ENCODE measurements around the gene NCCRP1. TPM values are rescaled to one million over a fixed set of nuclear protein-coding genes. Genes with fewer than 3 reads are reported as not detected.
"Not testable (repeated sequence)": the region's sequence is repeated elsewhere in the genome, so short reads cannot be mapped to it uniquely, and the experiment has no call there.

NCCRP1 gene
- total and polyA plus RNA-seq, 4 donors, result 0.38 TPM; not detected in 3

GRCh38 chr19:39240421-39240820, 43.7 kb downstream of the NCCRP1 start:
- Histone ChIP-seq H3K9me3 (ENCODE audit: control insufficient read depth, low read length) (no peaks in the 10 kb centered on the region), H3K27me3 (ENCODE audit: control insufficient read depth in 1 of 2, insufficient read depth in 2 of 2, low read length in 1 of 2) (no peaks in the 10 kb centered on the region), H3K27ac (ENCODE audit: low read depth in 1 of 2, low read length in 2 of 2) (no peak overlapping the region), H3K36me3 (ENCODE audit: control insufficient read depth in 1 of 2, insufficient read depth in 2 of 2, low read length in 1 of 2) (no peaks in the 10 kb centered on the region), H3K4me1 (ENCODE audit: control insufficient read depth in 1 of 2, insufficient read depth in 2 of 2, low read length in 2 of 2) (no peaks in the 10 kb centered on the region), H3K4me3 (ENCODE audit: low read length in 2 of 2) (no peak overlapping the region)
- no peak for ATAC-seq (ENCODE audit: low FRiP score)
- no peak for DNase-seq
- 93 to 94% methylated on average over 7 of the region's 7 CpGs for WGBS, 2 donors
- intact Hi-C loops (cut with DNase I), result no loop called here

GRCh38 chr19:39243741-39244140, 47.0 kb downstream of the NCCRP1 start:
- DNase-seq; H3K27me3 ChIP-seq (ENCODE audit: control insufficient read depth in 1 of 2, insufficient read depth in 2 of 2, low read length in 1 of 2); H3K36me3 ChIP-seq (ENCODE audit: control insufficient read depth in 1 of 2, insufficient read depth in 2 of 2, low read length in 1 of 2); H3K4me1 ChIP-seq (ENCODE audit: control insufficient read depth in 1 of 2, insufficient read depth in 2 of 2, low read length in 2 of 2); ATAC-seq (ENCODE audit: low FRiP score); H3K4me3 ChIP-seq (ENCODE audit: low read length in 2 of 2); H3K9me3 ChIP-seq (ENCODE audit: control insufficient read depth, low read length); intact Hi-C loops (cut with DNase I); H3K27ac ChIP-seq (ENCODE audit: low read depth in 1 of 2, low read length in 2 of 2): not testable (repeated sequence)
- 69 to 77% methylated on average over 8 to 13 of the region's 13 CpGs for WGBS, 2 donors

DNA sequence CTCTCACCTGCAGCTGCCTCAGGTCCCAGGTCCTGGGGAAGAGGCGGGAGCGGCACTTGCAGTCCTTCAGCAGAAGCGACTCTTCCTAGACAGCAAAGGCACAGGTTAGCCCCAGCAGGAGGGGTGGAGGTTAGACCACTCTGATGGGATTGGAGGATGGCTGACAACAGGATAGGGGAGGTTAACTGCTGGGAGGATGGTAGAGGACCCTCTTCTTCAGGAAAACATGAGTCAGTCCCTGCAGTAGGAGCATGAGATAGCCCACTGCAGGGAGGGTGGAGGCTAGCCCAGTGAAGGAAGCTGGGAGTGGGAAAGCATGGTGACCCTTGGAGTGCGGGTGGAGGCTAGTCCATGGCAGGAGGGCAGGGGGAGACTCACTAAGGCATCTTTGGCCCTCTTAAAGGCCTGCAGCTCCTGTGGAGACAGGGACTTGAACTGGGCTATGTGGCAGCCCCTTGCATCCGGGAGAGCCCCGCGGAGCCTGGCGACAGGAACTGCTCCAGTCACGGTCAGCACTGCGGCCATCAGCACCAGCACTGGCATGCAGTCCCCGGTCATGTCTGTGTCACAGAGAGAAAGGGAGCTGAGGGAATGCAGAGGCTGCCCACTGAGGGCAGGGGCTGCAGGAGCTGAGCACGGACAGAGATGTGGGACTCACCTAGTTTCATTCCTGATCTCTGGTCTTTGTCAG, 47.8 kb downstream of the NCCRP1 start, which contains the start of gene IFNL3:
Gene IFNL3, minus strand, starts transcription at position 597 of the 691 bp plus-strand sequence. Its CDS starts 39 bp downstream, at position 558.
- ATAC-seq (ENCODE audit: low FRiP score); H3K9me3 ChIP-seq (ENCODE audit: control insufficient read depth, low read length); intact Hi-C loops (cut with DNase I); H3K27ac ChIP-seq (ENCODE audit: low read depth in 1 of 2, low read length in 2 of 2); H3K27me3 ChIP-seq (ENCODE audit: control insufficient read depth in 1 of 2, insufficient read depth in 2 of 2, low read length in 1 of 2); H3K4me3 ChIP-seq (ENCODE audit: low read length in 2 of 2); DNase-seq; H3K4me1 ChIP-seq (ENCODE audit: control insufficient read depth in 1 of 2, insufficient read depth in 2 of 2, low read length in 2 of 2); H3K36me3 ChIP-seq (ENCODE audit: control insufficient read depth in 1 of 2, insufficient read depth in 2 of 2, low read length in 1 of 2): not testable (repeated sequence)
- 77% methylated on average over 7 to 12 of the region's 12 CpGs for WGBS, 2 donors

DNA sequence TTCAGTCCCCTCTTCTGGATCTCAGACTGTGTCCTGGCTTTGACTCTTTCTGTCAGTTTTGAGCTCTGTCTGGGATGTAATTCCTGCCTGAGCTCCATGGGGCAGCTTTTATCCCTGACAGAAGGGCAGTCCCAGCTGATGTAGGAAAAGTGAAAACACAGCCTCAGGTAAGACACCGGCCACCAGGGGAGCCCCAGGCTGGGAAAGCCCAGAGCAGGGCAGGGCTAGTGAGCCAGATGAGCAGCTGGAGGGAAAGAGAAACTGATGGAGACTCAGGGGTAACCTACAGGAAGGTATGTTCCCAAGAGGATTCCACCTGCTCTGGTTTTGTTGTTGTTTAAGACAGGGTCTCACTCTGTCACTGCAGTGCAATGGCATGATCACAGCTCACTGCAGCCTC, 48.4 kb downstream of the NCCRP1 start:
- ATAC-seq (ENCODE audit: low FRiP score); H3K9me3 ChIP-seq (ENCODE audit: control insufficient read depth, low read length); H3K4me3 ChIP-seq (ENCODE audit: low read length in 2 of 2); H3K36me3 ChIP-seq (ENCODE audit: control insufficient read depth in 1 of 2, insufficient read depth in 2 of 2, low read length in 1 of 2); H3K27me3 ChIP-seq (ENCODE audit: control insufficient read depth in 1 of 2, insufficient read depth in 2 of 2, low read length in 1 of 2); intact Hi-C loops (cut with DNase I); H3K27ac ChIP-seq (ENCODE audit: low read depth in 1 of 2, low read length in 2 of 2); H3K4me1 ChIP-seq (ENCODE audit: control insufficient read depth in 1 of 2, insufficient read depth in 2 of 2, low read length in 2 of 2); DNase-seq: not testable (repeated sequence)
- WGBS, 2 donors, result no CpG with 5 or more reads among the region's 1 CpG

- Histone ChIP-seq H3K9me3 (ENCODE audit: control insufficient read depth, low read length) (no peaks in the 10 kb centered on the region), H3K27ac (ENCODE audit: low read depth in 1 of 2, low read length in 2 of 2) (no peak overlapping the region), H3K27me3 (ENCODE audit: control insufficient read depth in 1 of 2, insufficient read depth in 2 of 2, low read length in 1 of 2) (no peaks in the 10 kb centered on the region), H3K4me1 (ENCODE audit: control insufficient read depth in 1 of 2, insufficient read depth in 2 of 2, low read length in 2 of 2) (no peaks in the 10 kb centered on the region), H3K36me3 (ENCODE audit: control insufficient read depth in 1 of 2, insufficient read depth in 2 of 2, low read length in 1 of 2) (no peaks in the 10 kb centered on the region), H3K4me3 (ENCODE audit: low read length in 2 of 2) (no peak overlapping the region)
- DNase-seq, result no peak
- WGBS, 2 donors, result 12 to 13% methylated on average over 36 to 42 of the region's 42 CpGs
- ATAC-seq (ENCODE audit: low FRiP score), result peak; percentile 22
- intact Hi-C loops (cut with DNase I), result no loop called here
These were observed 50.3 kb downstream of the NCCRP1 start for GRCh38 chr19:39246951-39247669.

DNA sequence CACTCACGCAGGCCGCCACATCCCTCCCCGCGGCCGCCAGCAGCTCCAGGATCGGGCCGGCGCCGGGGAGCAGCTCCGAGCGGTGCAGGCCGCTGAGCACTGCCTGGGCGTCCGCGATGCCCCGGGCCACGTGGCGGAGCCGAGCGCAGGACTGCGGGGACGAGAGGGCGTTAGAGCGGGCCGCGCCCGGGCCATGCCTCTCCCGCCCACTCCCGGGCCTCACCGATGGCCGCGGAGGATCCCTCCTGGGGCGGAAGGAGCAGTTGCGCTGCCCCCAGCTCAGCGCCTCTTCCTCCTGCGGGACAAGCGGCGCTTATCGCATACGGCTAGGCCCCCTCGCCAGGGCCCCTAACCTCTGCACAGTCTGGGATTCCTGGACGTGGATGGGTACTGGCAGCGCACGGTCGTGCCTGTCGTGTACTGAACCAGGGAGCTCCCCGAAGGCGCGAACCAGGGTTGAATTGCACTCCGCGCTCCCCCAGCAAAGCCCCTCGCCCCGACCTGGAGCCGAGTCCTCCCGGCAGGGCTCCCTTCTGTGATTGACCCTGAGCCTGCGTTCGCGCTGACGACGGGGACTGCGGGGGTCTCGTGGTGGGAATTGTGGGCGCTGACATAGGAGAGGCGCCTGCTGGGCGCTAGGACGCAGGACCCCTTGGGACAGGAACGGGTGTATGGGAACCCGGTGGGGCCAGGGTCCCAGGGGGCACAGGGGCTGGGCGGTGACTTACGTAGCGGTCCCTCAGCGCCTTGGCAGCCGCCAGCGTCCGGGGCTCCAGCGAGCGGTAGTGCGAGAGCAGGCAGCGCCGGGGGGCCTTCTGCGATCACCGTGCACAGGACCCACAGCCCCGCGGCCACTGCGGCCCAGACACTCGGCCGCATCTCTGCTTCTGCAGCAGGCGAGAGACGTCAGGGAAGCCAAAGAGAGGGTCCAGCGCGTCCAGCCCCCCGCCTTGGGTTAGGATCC, 51.2 kb downstream of the NCCRP1 start:
- no peaks in the 10 kb centered on the region for H3K9me3 ChIP-seq (ENCODE audit: control insufficient read depth, low read length)
- H3K27me3 ChIP-seq (ENCODE audit: control insufficient read depth in 1 of 2, insufficient read depth in 2 of 2, low read length in 1 of 2), result no peaks in the 10 kb centered on the region
- DNase-seq, result no peak
- no peak overlapping the region for H3K4me3 ChIP-seq (ENCODE audit: low read length in 2 of 2)
- intact Hi-C loops (cut with DNase I), result no loop called here
- 8% methylated on average over 59 to 92 of the region's 92 CpGs for WGBS, 2 donors
- ATAC-seq (ENCODE audit: low FRiP score), result peak; percentile 33
- no peak overlapping the region for H3K27ac ChIP-seq (ENCODE audit: low read depth in 1 of 2, low read length in 2 of 2)
- H3K36me3 ChIP-seq (ENCODE audit: control insufficient read depth in 1 of 2, insufficient read depth in 2 of 2, low read length in 1 of 2), result no peaks in the 10 kb centered on the region
- H3K4me1 ChIP-seq (ENCODE audit: control insufficient read depth in 1 of 2, insufficient read depth in 2 of 2, low read length in 2 of 2), result no peaks in the 10 kb centered on the region

DNA sequence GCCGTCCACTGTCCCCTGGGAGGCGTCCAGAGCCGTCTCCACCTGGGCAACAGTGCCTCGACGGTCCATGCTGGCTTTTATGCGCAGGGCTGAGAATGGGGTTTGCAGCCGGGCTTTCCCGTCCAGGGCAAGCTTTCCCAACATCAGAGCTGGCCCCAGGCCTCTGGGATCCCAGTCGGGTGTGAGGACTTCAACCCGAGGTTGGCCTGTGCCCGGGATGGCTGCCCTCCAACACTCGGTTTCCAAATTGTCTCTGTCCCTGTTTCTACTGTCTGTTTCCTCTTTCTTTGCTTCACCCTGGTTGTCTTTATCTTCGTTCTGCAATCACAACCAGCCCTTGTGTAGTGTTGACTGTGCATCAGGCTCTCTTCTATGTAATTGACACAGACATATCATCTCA, 52.0 kb downstream of the NCCRP1 start, which contains the start of gene IFNL4:
Gene IFNL4, minus strand, starts transcription at position 51 of the 400 bp plus-strand sequence.
- Histone ChIP-seq H3K9me3 (ENCODE audit: control insufficient read depth, low read length) (no peaks in the 10 kb centered on the region), H3K27ac (ENCODE audit: low read depth in 1 of 2, low read length in 2 of 2) (no peak within 1 kb of the TSS), H3K36me3 (ENCODE audit: control insufficient read depth in 1 of 2, insufficient read depth in 2 of 2, low read length in 1 of 2) (no peaks in the 10 kb centered on the region), H3K4me1 (ENCODE audit: control insufficient read depth in 1 of 2, insufficient read depth in 2 of 2, low read length in 2 of 2) (no peaks in the 10 kb centered on the region), H3K4me3 (ENCODE audit: low read length in 2 of 2) (no peak within 1 kb of the TSS), H3K27me3 (ENCODE audit: control insufficient read depth in 1 of 2, insufficient read depth in 2 of 2, low read length in 1 of 2) (no peaks in the 10 kb centered on the region)
- ATAC-seq (ENCODE audit: low FRiP score), result no peak
- no peak for DNase-seq
- intact Hi-C loops (cut with DNase I), result no loop called here
- WGBS, 2 donors, result 47 to 48% methylated on average over 13 of the region's 13 CpGs

GRCh38 chr19:39251081-39251480, 54.3 kb downstream of the NCCRP1 start:
- WGBS, 2 donors, result 80 to 87% methylated on average over 5 of the region's 5 CpGs
- H3K27ac ChIP-seq (ENCODE audit: low read depth in 1 of 2, low read length in 2 of 2), result no peak overlapping the region
- H3K4me3 ChIP-seq (ENCODE audit: low read length in 2 of 2), result no peak overlapping the region
- DNase-seq (no peak), ATAC-seq (ENCODE audit: low FRiP score) (no peak)
- H3K27me3 ChIP-seq (ENCODE audit: control insufficient read depth in 1 of 2, insufficient read depth in 2 of 2, low read length in 1 of 2), result no peaks in the 10 kb centered on the region
- H3K4me1 ChIP-seq (ENCODE audit: control insufficient read depth in 1 of 2, insufficient read depth in 2 of 2, low read length in 2 of 2), result no peaks in the 10 kb centered on the region
- intact Hi-C loops (cut with DNase I), result no loop called here
- H3K9me3 ChIP-seq (ENCODE audit: control insufficient read depth, low read length), result no peaks in the 10 kb centered on the region
- no peaks in the 10 kb centered on the region for H3K36me3 ChIP-seq (ENCODE audit: control insufficient read depth in 1 of 2, insufficient read depth in 2 of 2, low read length in 1 of 2)

All from aorta (tissue), 5 donors.